NCI-H1092 (cell line): ENCODE measurements around the gene PATL2.
"Not testable (repeated sequence)": the region's sequence is repeated elsewhere in the genome, so short reads cannot be mapped to it uniquely, and the experiment has no call there.

Experiments used
- DNase-seq: peaks from one replicate; lab custom pipeline; 2025; lab: John Stamatoyannopoulos, UW

Gene PATL2

GRCh38 chr15:44719293-44719999 lies 8.3 kb upstream of the PATL2 start:
- no peak for DNase-seq

DNA sequence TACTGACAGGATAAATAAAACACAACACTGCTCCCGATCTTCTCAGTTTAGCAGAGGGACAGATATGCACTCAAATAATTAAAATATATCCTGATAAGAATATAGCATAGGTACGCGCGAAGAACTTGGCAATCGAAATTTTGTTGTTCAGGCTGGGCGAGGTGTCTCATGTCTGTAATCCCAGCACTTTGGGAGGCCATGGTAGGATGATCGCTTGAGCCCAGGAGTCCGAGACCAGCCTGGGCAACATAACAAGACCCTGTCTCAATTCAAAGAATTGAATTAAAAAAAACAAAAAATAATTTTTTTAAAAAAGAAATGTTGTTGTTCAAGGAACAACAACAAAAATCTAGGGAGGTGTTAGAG lies 7.8 kb upstream of the PATL2 start:
- no peak for DNase-seq

GRCh38 chr15:44718180-44718926 lies 7.2 kb upstream of the PATL2 start:
- no peak for DNase-seq

GRCh38 chr15:44716983-44717602 lies 6.0 kb upstream of the PATL2 start:
- no peak for DNase-seq

DNA sequence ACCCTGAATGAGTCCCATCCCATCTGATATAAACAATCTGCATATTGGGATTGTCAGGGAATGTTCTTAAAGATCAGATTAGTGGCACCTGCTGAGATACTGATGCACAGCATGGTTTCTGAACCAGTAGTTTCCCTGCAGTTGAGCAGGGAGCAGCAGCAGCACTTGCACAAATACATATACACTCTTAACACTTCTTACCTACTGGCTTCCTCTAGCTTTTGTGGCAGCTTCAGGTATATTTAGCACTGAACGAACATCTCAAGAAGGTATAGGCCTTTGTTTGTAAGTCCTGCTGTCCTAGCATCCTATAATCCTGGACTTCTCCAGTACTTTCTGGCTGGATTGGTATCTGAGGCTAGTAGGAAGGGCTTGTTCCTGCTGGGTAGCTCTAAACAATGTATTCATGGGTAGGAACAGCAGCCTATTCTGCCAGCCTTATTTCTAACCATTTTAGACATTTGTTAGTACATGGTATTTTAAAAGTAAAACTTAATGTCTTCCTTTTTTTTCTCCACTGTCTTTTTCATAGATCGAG lies 4.7 kb upstream of the PATL2 start:
- no peak for DNase-seq

DNA sequence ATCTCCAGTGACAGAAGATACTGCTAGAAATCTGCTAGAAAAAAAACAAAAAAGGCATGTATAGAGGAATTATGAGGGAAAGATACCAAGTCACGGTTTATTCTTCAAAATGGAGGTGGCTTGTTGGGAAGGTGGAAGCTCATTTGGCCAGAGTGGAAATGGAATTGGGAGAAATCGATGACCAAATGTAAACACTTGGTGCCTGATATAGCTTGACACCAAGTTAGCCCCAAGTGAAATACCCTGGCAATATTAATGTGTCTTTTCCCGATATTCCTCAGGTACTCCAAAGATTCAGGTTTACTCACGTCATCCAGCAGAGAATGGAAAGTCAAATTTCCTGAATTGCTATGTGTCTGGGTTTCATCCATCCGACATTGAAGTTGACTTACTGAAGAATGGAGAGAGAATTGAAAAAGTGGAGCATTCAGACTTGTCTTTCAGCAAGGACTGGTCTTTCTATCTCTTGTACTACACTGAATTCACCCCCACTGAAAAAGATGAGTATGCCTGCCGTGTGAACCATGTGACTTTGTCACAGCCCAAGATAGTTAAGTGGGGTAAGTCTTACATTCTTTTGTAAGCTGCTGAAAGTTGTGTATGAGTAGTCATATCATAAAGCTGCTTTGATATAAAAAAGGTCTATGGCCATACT lies 4.1 kb upstream of the PATL2 start:
- no peak for DNase-seq

DNA sequence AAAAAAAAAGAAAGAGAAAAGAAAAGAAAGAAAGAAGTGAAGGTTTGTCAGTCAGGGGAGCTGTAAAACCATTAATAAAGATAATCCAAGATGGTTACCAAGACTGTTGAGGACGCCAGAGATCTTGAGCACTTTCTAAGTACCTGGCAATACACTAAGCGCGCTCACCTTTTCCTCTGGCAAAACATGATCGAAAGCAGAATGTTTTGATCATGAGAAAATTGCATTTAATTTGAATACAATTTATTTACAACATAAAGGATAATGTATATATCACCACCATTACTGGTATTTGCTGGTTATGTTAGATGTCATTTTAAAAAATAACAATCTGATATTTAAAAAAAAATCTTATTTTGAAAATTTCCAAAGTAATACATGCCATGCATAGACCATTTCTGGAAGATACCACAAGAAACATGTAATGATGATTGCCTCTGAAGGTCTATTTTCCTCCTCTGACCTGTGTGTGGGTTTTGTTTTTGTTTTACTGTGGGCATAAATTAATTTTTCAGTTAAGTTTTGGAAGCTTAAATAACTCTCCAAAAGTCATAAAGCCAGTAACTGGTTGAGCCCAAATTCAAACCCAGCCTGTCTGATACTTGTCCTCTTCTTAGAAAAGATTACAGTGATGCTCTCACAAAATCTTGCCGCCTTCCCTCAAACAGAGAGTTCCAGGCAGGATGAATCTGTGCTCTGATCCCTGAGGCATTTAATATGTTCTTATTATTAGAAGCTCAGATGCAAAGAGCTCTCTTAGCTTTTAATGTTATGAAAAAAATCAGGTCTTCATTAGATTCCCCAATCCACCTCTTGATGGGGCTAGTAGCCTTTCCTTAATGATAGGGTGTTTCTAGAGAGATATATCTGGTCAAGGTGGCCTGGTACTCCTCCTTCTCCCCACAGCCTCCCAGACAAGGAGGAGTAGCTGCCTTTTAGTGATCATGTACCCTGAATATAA lies 2.2 kb upstream of the PATL2 start:
- DNase-seq = peak; percentile 3

DNA sequence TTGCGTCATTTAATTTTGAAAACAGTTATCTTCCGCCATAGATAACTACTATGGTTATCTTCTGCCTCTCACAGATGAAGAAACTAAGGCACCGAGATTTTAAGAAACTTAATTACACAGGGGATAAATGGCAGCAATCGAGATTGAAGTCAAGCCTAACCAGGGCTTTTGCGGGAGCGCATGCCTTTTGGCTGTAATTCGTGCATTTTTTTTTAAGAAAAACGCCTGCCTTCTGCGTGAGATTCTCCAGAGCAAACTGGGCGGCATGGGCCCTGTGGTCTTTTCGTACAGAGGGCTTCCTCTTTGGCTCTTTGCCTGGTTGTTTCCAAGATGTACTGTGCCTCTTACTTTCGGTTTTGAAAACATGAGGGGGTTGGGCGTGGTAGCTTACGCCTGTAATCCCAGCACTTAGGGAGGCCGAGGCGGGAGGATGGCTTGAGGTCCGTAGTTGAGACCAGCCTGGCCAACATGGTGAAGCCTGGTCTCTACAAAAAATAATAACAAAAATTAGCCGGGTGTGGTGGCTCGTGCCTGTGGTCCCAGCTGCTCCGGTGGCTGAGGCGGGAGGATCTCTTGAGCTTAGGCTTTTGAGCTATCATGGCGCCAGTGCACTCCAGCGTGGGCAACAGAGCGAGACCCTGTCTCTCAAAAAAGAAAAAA lies 1.4 kb upstream of the PATL2 start:
- peak; percentile 20 for DNase-seq

GRCh38 chr15:44711743-44712345 lies 721 bp upstream of the PATL2 start:
- peak; percentile 23 for DNase-seq

GRCh38 chr15:44710236-44711095 lies 657 bp downstream of the PATL2 start:
- DNase-seq = no peak

GRCh38 chr15:44706946-44707636 lies 4.0 kb downstream of the PATL2 start:
- no peak for DNase-seq

GRCh38 chr15:44706401-44706800 lies 4.7 kb downstream of the PATL2 start:
- DNase-seq = no peak

DNA sequence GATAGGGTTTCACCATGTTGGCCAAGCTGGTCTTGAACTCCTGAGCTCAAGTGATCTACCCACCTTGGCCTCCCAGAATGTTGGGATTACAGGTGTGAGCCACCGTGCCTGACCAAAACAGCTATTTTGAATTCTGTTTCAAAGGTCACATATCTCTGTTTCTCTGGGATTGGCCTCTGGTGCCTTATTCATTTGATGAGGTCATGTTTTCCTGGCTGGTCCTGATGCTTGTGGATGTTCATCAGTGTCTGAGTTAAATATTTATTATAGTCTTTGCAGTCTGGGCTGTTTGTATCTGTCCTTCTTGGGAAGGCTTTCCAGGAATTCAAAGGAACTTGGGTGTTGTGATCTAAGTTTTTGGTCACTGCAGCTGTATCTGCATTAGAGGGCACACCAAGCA lies 5.1 kb downstream of the PATL2 start:
- no peak for DNase-seq

DNA sequence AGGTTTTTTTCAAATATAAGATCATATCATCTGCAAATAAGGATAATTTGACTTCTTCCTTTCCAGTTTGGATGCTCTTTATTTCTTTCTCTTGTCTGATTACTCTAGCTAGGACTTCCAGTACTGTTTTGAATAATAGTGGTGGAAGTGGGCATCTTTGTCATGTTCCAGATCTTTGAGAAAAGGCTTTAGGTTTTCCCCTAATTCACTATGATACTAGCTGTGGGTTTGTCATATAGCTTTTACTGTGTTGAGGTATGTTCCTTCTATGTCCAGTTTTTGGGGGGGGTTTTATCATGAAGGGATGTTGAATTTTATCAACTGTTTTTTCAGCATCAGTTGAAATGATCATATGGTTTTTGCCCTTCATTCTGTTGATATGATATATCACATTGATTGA lies 10.4 kb downstream of the PATL2 start:
- DNase-seq = not testable (repeated sequence)

DNA sequence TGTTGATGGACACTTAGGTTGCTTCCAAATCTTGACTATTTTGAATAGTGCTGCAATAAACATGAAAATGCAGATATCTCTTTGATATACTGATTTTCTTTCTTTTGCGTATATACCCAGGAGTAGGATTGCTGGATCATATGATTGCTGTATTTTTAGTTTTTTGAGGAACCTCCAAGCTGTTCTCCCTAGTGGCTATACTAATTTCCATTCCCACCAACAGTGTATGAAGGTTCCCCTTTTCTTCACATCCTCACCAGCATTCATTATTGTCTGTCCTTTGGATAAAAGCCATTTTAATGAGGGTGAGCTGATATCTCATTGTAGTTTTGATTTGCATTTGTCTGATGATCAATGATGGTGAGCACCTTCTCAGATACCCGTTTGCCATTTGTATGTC lies 12.5 kb downstream of the PATL2 start:
- no peak for DNase-seq

- no peak for DNase-seq
Observed at GRCh38 chr15:44697014-44697413, 14.1 kb downstream of the PATL2 start.

DNA sequence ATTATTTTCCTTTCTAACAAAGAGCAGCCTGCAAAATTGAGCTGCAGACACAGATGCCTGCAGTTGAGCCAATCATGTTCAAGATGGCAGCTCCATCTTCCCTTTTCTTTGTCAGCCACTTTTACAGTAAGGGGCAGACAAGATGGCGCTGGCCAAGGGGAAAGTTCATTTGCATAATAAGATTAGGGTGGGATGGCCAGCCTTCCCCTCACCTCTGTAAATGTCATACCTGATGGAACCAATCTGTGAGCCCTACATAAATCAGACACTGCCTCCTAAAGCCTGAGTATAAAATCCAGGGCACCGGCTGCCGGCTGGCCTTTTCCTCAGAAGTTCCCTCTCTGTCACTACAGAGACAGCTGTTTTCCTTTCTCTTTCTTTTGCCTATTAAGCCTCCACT lies 15.8 kb downstream of the PATL2 start:
- no peak for DNase-seq

GRCh38 chr15:44694416-44694815 lies 16.7 kb downstream of the PATL2 start:
- no peak for DNase-seq

DNA sequence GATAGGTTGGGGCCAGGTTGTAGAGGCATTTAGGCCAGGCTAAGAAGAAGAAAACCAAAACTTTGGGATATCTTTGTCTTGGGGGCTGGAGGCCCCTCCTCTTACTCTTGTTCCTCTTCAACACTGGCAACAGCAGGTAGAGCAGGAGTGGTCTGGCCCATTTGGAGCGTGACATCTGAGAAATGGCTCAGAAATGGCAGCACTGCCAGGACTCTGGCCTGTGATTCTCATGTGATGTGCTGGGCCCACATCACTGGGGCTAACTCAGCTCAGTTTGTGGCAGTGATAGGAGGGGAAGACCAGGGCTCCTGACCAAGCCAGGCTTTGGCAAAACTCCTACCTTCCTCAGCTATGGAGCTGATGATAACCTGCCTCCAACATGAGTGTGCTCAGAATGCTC lies 18.5 kb downstream of the PATL2 start:
- no peak for DNase-seq
